HepG2 (cell line): ENCODE results near the gene ARL16. TPM values are rescaled to one million over a fixed set of nuclear protein-coding genes. Genes with fewer than 3 reads are reported as not detected.

Experiments
- ATAC-seq: fragments of 200-7000 bp; cut with Tn5 transposase; 3 replicates; pipeline ENCODE4 v1.9.1; 2020; ENCODE audit warnings: mild to moderate bottlenecking, moderate library complexity
- BruUV-seq: library from RNA; stranded (reverse); fragments of 400-500 nt; replicated peaks from 2 replicates; lab custom pipeline; 2021; lab: Mats Ljungman, UMichigan
- CTCF ChIA-PET: fragments of 300-600 bp; formaldehyde crosslinking; extraction: SDS; loops from one replicate; lab custom pipeline; 2021; ENCODE audit warnings: low total read pairs, inconsistent platforms, low intra/inter-chr PET ratio; lab: Yijun Ruan, JAX
- POLR2A ChIA-PET: fragments of 350-600 bp; sonication (Branson Sonifier 250); formaldehyde crosslinking; loops from one replicate; lab custom pipeline; 2020; ENCODE audit warnings: antibody characterized with exemption, inconsistent platforms; lab: Yijun Ruan, JAX
- DNase-seq: peaks from one replicate; pipeline ENCODE4 v3.0.0-alpha.2; 2015; ENCODE audit warnings: low spot score
- FAIRE-seq: peaks from 3 replicates; lab custom pipeline; 2011; peaks lifted over from hg19 to GRCh38; lab: Jason Lieb, UNC
- H2AFZ ChIP-seq: one replicate; pipeline ENCODE4 v1.6.1; 2011; ENCODE audit warnings: low read length, inconsistent platforms
- H3K27ac ChIP-seq: fragments of 300-600 bp; 3 replicates; pipeline ENCODE4 v1.8.0; 2011; ENCODE audit warnings: mixed run types, mild to moderate bottlenecking, mixed read lengths, low read length, inconsistent platforms; ENCODE audit not compliant: insufficient read depth; ENCODE audit errors: extremely low read length
- H3K27me3 ChIP-seq, 2 experiments: fragments of 200-600 bp in 1 of 2; 2 replicates in 1 of 2; 3 replicates in 1 of 2; pipeline versions ENCODE4 v1.6.0 to v1.8.0; 2011; ENCODE audit warnings: low read length in 2 of 2, mild to moderate bottlenecking in 2 of 2, moderate library complexity in 2 of 2, inconsistent platforms in 1 of 2; ENCODE audit not compliant: insufficient read depth in 2 of 2, control insufficient read depth in 1 of 2
- H3K36me3 ChIP-seq, 2 experiments: fragments of 200-600 bp in 1 of 2; replicated peaks in 1 of 2; 2 replicates in 1 of 2; 3 replicates in 1 of 2; pipeline versions ENCODE4 v1.5.1 to v1.8.0; 2011; ENCODE audit warnings: low read length in 2 of 2, inconsistent platforms in 1 of 2; ENCODE audit not compliant: insufficient read depth in 2 of 2, control insufficient read depth in 1 of 2
- H3K4me1 ChIP-seq: 2 replicates; pipeline ENCODE4 v1.5.1; 2012; ENCODE audit warnings: low read length, inconsistent platforms; ENCODE audit not compliant: insufficient read depth
- H3K4me2 ChIP-seq: 2 replicates; pipeline ENCODE4 v1.6.0; 2011; ENCODE audit warnings: low read depth, low read length, inconsistent platforms
- H3K4me3 ChIP-seq, 3 experiments: fragments of 200-600 bp in 1 of 3; sonication (generic), shearing (Covaris generic) in 1 of 3; replicated peaks in 1 of 3; 2 replicates each; pipeline ENCODE4 v1.5.1; 2011 to 2016; ENCODE audit warnings: low read length in 3 of 3, inconsistent platforms in 2 of 3, low read depth in 2 of 3, mild to moderate bottlenecking in 2 of 3, control low read depth in 1 of 3, mixed read lengths in 1 of 3; ENCODE audit not compliant: insufficient read depth in 1 of 3
- H3K79me2 ChIP-seq: one replicate; pipeline ENCODE4 v1.6.1; 2011; ENCODE audit warnings: low read length, inconsistent platforms; ENCODE audit not compliant: insufficient read depth
- H3K9ac ChIP-seq: 2 replicates; pipeline ENCODE4 v1.6.0; 2011; ENCODE audit warnings: mild to moderate bottlenecking, low read depth, low read length, inconsistent platforms; ENCODE audit not compliant: insufficient read depth
- H3K9me3 ChIP-seq: 2 replicates; pipeline ENCODE4 v1.5.1; 2012; ENCODE audit warnings: mild to moderate bottlenecking, low read length
- H4K20me1 ChIP-seq: 2 replicates; pipeline ENCODE4 v1.6.0; 2011; ENCODE audit warnings: inconsistent platforms, mild to moderate bottlenecking, low read length, moderate library complexity; ENCODE audit not compliant: insufficient read depth
- BRF2 ChIP-seq: sonication (generic); formaldehyde crosslinking; IDR thresholded peaks from 2 replicates; pipeline ENCODE4 v1.8.1; 2022; ENCODE audit warnings: mild to moderate bottlenecking, missing genetic modification reagents
- DPF2 ChIP-seq: sonication (generic); formaldehyde crosslinking; IDR thresholded peaks from 2 replicates; pipeline ENCODE4 v1.4.0; 2020; ENCODE audit warnings: mild to moderate bottlenecking, low read depth, missing genetic modification reagents, borderline replicate concordance
- GATAD2A ChIP-seq: IDR thresholded peaks from 2 replicates; pipeline ENCODE4 v1.6.1; 2016
- GLI4 ChIP-seq: sonication (generic); formaldehyde crosslinking; IDR thresholded peaks from 2 replicates; pipeline ENCODE4 v1.5.1; 2020; ENCODE audit warnings: missing genetic modification reagents, mild to moderate bottlenecking, moderate library complexity, borderline replicate concordance
- PATZ1 ChIP-seq: sonication (generic); formaldehyde crosslinking; IDR thresholded peaks from 2 replicates; pipeline ENCODE4 v1.4.0; 2020; ENCODE audit warnings: missing genetic modification reagents
- PAX8 ChIP-seq: sonication (generic); formaldehyde crosslinking; IDR thresholded peaks from 2 replicates; pipeline ENCODE4 v1.8.0; 2022; ENCODE audit warnings: mild to moderate bottlenecking, missing genetic modification reagents, borderline replicate concordance
- SMAD9 ChIP-seq: sonication (generic); formaldehyde crosslinking; IDR thresholded peaks from 2 replicates; pipeline ENCODE4 v1.5.1; 2020; ENCODE audit warnings: mild to moderate bottlenecking, missing genetic modification reagents
- SUZ12 ChIP-seq: fragments of 150-350 bp; IDR thresholded peaks from 2 replicates; pipeline ENCODE4 v1.6.1; 2014; ENCODE audit warnings: low read depth, low read length
- TAF15 ChIP-seq: fragments of 200-400 bp; formaldehyde crosslinking; IDR thresholded peaks from one replicate; pipeline ENCODE4 v1.6.1; 2018; ENCODE audit warnings: mild to moderate bottlenecking, low read depth, low read length; ENCODE audit not compliant: poor library complexity, severe bottlenecking
- ZNF207 ChIP-seq: fragments of 450-650 bp; IDR thresholded peaks from 2 replicates; pipeline ENCODE4 v1.6.1; 2016; ENCODE audit warnings: antibody characterized with exemption, borderline replicate concordance
- ZNF232 ChIP-seq: sonication (generic); formaldehyde crosslinking; IDR thresholded peaks from 2 replicates; pipeline ENCODE4 v1.4.0; 2020; ENCODE audit warnings: missing genetic modification reagents, borderline replicate concordance
- ZNF432 ChIP-seq: sonication (generic); formaldehyde crosslinking; IDR thresholded peaks from 2 replicates; pipeline ENCODE4 v1.5.0; 2020; ENCODE audit warnings: missing genetic modification reagents, mild to moderate bottlenecking, borderline replicate concordance
- ZNF451 ChIP-seq: sonication (generic); formaldehyde crosslinking; IDR thresholded peaks from 2 replicates; pipeline ENCODE4 v1.5.0; 2020; ENCODE audit warnings: mild to moderate bottlenecking, missing genetic modification reagents
- ZNF562 ChIP-seq: sonication (generic); formaldehyde crosslinking; IDR thresholded peaks from 2 replicates; pipeline ENCODE4 v1.8.0; 2022; ENCODE audit warnings: missing genetic modification reagents, borderline replicate concordance
- ZNF639 ChIP-seq: conservative IDR thresholded peaks from 2 replicates; pipeline ENCODE4 v1.6.1; 2018; ENCODE audit warnings: missing genetic modification reagents
- WGBS: methylation state at CpG from one replicate; pipeline ENCODE4 v1.1.6; 2017; ENCODE audit warnings: low lambda C conversion rate; 5-methylcytosine and 5-hydroxymethylcytosine counted together
- in situ Hi-C: cut with HindIII; loops from 2 replicates; pipeline ENCODE4 v1.10.0; 2017; ENCODE audit warnings: low pct_unique_long_range_greater_than_20kb; ENCODE audit not compliant: extremely low pct_ligation_motif_present
- intact Hi-C: fragments of 100-400 bp; cut with micrococcal nuclease; formaldehyde crosslinking; loops from one replicate; pipeline ENCODE4 v1.10.0; 2022; ENCODE audit not compliant: unreplicated experiment
- polyA plus RNA-seq, 8 experiments: library from polyadenylated mRNA; depleted of rRNA in 3 of 8; stranded (reverse) in 7 of 8; unstranded in 1 of 8; fragments of >200 nt; fragmentation: Illumina TruSeq in 4 of 8; extraction: Trizol in 4 of 8; gene quantifications; 2 replicates each; pipeline versions ENCODE4 v1.2.1 to v1.2.3, GENCODE V29; 2011 to 2016; ENCODE audit warnings: low read depth in 4 of 8, missing spikeins in 1 of 8, mixed read lengths in 1 of 8; ENCODE audit not compliant: insufficient read depth in 1 of 8
- total RNA-seq, 5 experiments: library from RNA; depleted of rRNA; stranded (reverse); fragments of >200 nt; fragmentation: Illumina TruSeq; extraction: Trizol; gene quantifications; 2 replicates each; pipeline ENCODE4 v1.2.3, GENCODE V29; 2016; ENCODE audit warnings: low read depth in 1 of 5
- TF ChIP-seq, protein P1 (sequence below): sonication (generic); formaldehyde crosslinking; IDR thresholded peaks from 2 replicates; pipeline ENCODE4 v1.4.0; 2020; ENCODE audit warnings: mild to moderate bottlenecking, missing genetic modification reagents

Gene ARL16
- total and polyA plus RNA-seq, 2 of the 13 experiments (the other 11 are each of a cell fraction or from before 2014, with no cell fraction given), result 20.8 to 30.8 TPM

DNA sequence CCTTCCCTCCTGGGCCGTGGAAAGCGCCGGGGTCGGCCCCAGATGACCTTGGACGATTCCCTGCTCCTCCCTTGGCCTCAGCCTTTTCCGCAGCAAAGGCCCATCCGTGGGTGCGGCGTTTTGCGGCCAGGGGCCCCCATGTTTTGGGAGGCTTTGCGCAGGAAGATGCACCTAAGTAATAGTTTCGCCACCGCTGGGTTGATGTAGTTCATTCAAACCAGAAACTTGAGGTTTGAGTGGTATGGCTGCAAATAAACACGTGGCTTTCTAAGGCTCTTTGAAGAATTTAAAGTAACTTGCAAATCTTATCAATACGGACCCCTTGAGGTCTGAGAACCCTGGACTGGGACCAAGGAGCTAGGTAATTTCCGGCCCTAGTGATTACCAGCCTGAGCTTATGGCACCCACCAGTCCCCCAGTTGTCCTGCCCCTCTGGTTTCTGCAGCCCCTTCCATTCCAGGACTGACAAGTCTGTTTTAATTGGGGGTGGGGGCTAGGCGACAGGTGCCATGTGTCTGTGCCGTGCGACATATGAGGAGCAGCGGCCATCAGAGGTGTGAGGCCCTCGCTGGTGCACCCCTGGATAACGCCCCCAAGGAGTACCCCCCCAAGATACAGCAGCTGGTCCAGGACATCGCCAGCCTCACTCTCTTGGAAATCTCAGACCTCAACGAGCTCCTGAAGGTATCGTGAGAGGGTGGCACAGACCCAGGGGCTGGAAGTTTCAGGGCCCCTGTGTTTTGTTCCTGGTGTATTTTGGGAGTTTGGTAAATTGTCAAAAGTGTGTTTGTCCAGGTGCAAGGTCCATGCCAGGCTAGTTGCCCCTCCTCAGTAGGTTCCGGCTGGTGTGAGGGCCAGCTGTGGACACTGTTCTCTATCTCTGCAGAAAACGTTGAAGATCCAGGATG is 20.4 kb upstream of the ARL16 start:
- BruUV-seq, result TSS peak; percentile 40
- no peaks in the 10 kb centered on the region; a peak in 1 of 5 replicates for H3K27me3 ChIP-seq
- no peak overlapping the region for H2AFZ ChIP-seq
- H3K4me3 ChIP-seq, result peak overlapping the region; percentile 92 to 93 (median 92)
- no peaks in the 10 kb centered on the region for H3K9me3 ChIP-seq
- H4K20me1 ChIP-seq, result peaks cover 15% of the 10 kb centered on the region; the same call in 1 of the 2 replicates
- ChIA-PET CTCF (no interaction called here), POLR2A (interaction anchor here (0.8 to 4.9 kb wide), 22 partner anchors 9 to 398 kb away, joined by 3 to 143 read pairs (median 6); partner anchors contain the start of genes ACTG1, ARL16, CCDC137 and CENPX)
- no peak for ATAC-seq
- DNase-seq, result no peak
- in situ Hi-C loops (no loop called here), intact Hi-C loops (loop anchor here (1.0 to 5.0 kb wide), 2 partner anchors 8 to 37 kb away; partner anchors contain the start of genes CCDC137, OXLD1 and SLC25A10)
- peak overlapping the region; percentile 99 for H3K9ac ChIP-seq
- H3K79me2 ChIP-seq, result peaks cover 53% of the 10 kb centered on the region
- H3K4me1 ChIP-seq, result peaks cover 33% of the 10 kb centered on the region
- H3K36me3 ChIP-seq, result peaks cover 25 to 49% of the 10 kb centered on the region in 2 experiments
- WGBS, result 9% methylated on average over 15 of the region's 27 CpGs
- peak overlapping the region; percentile 91 for H3K4me2 ChIP-seq
- peak overlapping the region; percentile 93 for H3K27ac ChIP-seq
- peak; percentile 49 for FAIRE-seq
- no peak for TF ChIP-seq PAX8 (CRISPR knock-in tag)
- TF ChIP-seq BRF2 (CRISPR knock-in tag), result no peak
- no peak for TF ChIP-seq DPF2 (CRISPR knock-in tag)
- TF ChIP-seq SMAD9 (CRISPR knock-in tag), result no peak
- TF ChIP-seq GLI4, result no peak; the same call in 1 of the 2 replicates
- TF ChIP-seq, protein P1, sequence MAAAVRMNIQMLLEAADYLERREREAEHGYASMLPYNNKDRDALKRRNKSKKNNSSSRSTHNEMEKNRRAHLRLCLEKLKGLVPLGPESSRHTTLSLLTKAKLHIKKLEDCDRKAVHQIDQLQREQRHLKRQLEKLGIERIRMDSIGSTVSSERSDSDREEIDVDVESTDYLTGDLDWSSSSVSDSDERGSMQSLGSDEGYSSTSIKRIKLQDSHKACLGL (CRISPR knock-in tag), result no peak
- no peak; the same call in 1 of the 2 replicates for TF ChIP-seq ZNF451 (CRISPR knock-in tag)
- TF ChIP-seq ZNF432 (CRISPR knock-in tag), result peak; percentile 19; the same call in 1 of the 2 replicates
- TF ChIP-seq ZNF232 (CRISPR knock-in tag), result 0 out of 2 replicates have a peak, but pooled peaks have one; percentile 20
- TF ChIP-seq SUZ12, result no peak
- no peak for TF ChIP-seq GATAD2A (CRISPR knock-in tag)
- TF ChIP-seq ZNF207, result no peak
- TF ChIP-seq ZNF562 (CRISPR knock-in tag), result no peak
- no peak for TF ChIP-seq TAF15
- no peak for TF ChIP-seq ZNF639 (CRISPR knock-in tag)
- TF ChIP-seq PATZ1, result no peak
